NCI-H526 (cell line): ENCODE measurements around the gene HIVEP2.

Experiments used
- DNase-seq, 2 experiments: peaks; one replicate each; lab custom pipeline; 2025; lab: John Stamatoyannopoulos, UW

HIVEP2 gene

DNA sequence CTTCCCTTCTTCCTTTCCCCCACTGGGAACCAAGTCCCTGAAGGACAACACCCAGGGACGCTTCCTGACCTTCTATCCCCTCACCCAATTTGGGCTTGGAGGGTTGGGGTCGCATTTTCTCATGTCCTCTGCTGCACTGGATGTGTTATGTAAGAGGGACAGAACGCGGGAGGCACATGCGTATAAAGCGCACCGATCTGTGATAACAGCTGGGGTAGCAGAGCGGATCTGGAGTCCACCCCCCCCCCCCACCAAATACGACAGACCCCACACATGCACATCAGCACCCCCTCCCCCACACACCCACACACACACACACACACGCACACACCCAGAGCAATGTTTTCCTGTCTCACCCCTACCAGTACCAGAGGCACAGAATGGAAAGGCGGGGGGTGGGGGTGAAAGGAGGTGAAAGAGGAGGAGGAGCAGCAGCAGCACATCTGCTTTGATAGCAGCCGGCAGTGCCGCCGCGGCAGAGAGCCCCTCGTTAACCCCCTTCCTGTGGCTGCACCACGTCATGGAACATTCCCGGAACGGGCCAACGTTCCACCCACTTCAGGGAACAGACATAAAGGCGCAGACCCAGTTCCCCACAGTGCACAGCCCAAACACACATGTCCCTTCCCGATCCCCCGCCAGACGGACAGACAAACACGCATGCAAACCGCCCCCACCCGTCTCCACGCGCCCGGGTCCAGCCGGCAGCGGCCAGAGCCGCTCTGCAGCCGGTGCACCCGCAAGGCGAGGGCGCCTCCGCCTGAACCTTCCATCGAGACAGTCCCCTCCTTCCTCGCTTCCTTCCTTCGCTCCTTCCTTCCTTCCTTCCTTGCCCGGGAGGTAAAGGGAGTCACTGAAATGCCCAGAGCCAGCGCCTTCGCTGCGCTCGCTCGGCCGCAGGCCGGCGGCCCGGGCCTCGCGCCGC is 590 bp downstream of the HIVEP2 start:
- DNase-seq = peak; percentile 68 to 75

DNA sequence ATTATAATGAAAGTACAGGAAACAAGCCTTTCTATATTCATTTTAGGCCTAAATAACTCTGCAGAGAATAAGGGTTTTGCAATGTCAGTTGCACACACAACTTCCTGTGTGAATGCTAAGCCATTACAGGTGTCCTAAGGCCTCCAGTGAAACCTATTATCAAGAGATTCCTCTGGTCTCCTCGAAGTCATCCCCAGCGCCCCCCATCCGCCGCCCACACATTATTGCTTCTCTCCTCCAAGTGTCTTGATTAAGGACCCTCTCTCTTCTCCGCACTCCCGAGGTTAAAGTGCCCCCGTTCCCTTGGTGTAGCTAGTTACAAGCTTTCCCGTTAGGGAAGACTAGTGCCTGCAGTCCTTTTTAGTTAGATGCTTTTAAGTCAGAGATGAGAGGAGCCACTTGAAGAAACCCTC is 1.3 kb downstream of the HIVEP2 start:
- DNase-seq = peak in 1 of 2 experiments; percentile 22

DNA sequence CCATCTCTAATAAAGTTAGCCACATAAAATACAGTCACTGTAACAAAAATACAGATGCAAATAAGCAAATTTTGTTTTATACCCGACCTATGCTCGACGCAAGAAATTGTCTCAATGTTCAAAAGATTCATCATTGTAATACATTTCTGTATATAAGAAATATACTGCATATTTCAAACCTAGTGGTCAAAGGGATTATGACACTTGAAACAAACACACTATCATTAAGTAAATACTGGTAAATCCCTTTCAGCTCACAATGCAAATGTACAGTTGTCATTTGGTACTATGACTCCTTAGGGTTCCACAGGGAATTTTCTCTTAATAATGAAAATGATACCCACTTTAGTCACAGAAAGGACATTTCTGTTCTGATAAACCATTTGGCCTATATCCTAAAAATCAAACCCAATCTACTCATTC is 2.2 kb downstream of the HIVEP2 start:
- DNase-seq = peak; percentile 41 to 83

DNA sequence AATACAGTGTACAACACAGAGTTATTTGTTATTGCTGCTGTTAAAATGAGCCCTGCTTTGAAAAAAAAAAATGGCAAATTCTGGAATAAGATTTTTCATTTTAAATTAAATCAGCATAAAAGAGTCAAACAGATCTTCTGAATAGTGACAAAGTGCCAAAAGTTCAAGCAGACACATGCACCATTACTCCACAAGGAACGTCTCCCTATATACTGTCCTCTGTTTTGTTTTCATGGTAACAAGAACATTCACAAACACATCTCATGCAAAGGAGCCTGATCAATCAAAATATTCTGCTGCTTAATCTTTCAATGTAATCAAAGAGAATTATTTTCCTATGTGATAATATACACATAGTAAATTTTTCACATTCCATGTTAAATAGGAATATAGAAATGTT is 2.7 kb downstream of the HIVEP2 start:
- no peak for DNase-seq

DNA sequence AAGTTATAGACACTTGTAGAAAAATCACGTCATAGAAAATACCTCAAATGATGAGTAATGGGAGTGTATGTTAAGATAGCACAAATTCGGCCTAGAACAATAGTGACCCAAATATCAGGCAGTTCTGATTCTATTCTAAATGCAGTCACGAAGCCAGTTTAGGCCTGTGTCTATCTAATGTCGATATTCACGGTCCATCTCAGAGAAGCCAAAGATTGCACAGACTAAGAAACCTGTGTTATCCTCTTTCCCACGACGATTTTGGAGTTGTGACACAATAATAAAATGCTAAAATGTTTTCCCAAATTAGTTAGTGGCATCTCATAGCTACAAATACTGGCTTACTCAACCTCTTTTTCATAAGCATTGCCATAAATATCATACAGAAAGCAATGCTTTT is 4.0 kb downstream of the HIVEP2 start:
- DNase-seq = no peak

DNA sequence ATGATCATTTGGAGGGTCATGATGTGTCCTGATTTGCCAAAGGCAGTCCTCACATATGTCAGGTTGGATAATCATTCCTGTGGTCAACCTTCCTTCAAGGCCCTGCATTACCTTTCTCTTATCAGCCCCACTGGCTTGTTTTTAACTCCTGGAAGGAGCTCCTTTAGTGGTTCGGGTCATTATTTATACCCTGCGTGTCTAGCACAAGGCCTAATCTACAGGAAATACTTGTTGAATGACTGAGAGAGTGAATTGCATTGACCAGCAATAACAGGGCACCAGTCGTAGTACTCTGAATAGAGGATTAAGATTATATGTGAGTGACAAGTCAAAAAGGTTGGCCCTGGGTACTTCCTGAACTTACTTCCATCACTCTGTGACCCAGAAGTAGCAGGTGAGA is 4.5 kb downstream of the HIVEP2 start:
- no peak for DNase-seq

DNA sequence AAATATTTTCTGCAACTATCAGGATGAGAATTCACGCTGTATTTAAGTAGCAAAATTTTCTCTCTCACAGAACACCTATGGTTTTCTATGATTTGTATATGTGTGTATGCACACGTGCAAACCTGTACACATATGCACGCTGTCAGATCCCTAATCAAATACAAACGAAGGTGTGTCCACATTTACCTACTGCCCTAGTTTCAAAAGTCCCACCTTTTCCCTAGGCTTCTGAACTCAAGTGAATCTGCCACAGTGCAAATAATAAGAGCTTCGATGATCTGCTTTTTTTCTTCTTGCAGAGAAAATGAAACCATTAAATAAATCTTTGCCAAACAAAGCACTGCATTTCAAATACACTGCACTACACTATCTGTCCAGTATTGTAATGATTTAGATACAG is 6.5 kb downstream of the HIVEP2 start:
- peak; percentile 1 to 39 for DNase-seq

DNA sequence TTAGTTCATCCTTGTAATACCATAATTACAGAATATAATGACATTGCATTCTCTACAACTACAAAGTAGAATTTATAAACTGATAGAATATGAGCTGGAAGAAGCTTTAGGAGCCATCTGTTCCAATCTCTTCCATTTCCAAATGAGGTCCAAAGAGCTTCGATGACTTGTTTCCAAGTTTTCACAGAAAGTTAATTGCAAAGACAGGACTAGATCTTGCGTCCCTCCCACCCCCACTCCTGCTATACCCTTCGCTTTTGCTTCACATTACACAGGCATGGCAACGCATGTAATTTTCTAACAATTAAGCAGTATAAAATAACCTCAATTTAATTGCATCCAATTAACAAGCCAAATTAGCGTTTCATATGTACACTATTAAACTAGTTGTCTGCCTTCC is 7.0 kb downstream of the HIVEP2 start:
- no peak for DNase-seq

DNA sequence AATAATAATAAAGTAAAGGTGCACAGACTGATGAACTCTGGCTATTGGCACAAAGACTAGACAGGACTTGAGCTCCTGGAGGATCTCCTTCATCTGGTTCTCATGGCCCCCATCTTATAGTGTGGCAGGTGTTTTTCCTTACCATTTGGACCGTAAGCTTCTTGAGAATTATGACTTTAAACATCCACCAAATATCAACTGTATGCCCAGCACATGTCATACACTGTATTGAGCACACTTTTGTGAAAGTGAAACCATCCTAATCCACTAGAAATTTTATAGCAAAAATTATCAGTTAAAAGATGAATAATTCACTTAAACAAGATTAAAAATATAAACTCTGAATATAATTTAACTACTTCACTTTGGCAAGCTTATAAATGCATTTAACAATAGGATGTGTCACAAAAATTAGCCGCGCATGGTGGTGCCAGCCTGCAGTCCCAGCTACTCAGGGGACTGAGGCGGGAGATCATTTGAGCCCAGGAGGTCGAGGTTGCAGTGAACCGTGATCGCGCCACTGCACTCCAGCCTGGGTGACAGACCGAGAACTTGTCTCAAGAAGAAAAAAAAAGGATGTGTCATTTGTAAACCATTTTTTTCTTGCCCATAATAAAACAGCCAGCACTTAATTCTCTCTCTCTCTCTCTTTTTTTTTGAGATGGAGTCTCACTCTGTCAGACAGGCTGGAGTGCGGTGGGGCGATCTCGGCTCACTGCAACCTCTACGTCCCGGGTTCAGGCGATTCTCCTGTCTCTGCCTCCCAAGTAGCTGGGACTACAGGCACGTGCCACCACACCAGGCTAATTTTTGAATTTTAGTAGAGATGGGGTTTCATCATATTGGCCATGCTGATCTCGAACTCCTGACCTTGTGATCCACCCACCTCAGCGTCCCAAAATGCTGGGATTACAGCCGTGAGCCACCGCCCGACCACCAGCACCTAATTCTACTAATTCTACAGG is 9.1 kb downstream of the HIVEP2 start:
- DNase-seq = no peak

DNA sequence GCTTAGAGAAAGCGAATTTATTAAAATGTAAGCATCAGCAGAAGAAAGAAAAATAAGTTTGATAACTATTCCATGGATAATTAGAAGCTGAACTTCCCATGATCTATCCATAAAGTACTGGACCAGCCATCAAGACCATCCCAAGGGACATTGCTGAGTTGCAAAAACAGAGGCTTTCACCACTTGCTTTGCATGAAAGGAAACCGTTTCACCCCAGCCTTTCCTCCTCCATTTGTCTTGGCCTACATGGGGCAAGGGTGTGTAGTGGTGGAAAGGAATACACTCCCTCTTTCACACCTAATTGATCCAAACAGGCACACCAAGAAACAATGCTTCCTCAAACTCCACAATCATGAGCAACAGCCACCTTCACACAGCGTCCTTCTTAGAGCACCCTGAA is 10.4 kb downstream of the HIVEP2 start:
- peak in 1 of 2 experiments; percentile 21 for DNase-seq

DNA sequence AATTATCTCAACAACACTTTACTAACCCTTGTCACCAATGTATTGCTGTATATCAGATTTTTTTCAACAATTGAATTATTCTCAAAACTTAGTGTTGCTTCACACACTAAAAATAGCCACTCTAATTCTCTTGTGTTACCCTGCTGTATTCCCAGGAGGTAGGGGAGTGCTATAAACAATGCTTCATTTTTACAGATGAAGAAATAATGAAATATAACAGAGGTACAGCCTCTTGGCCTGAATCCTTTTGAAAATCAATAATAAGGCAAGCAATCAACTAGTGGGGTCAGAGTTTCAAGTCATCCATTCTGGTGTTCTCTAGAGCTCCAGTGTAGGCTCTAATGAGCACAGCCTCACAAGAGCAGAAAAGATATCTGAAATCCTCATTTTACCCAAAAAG is 10.9 kb downstream of the HIVEP2 start:
- DNase-seq = no peak

DNA sequence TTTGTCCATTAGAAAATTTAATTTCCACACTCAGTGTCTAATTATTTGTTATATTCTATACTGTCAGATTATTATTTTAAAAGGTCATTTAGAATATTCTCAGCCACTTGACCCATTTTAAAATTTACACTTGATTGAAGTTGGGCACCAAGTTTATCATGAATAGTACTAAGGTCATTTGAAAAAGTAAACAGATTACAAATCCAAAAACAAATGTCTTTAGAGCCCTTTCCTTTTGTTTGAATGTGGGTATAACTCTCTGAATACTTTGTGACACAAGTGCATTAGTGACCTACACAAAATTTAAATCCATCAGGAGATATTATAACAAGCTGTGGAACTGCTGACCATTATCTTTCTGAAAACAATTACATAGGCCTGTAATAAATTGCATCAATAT is 11.3 kb downstream of the HIVEP2 start:
- DNase-seq = no peak

DNA sequence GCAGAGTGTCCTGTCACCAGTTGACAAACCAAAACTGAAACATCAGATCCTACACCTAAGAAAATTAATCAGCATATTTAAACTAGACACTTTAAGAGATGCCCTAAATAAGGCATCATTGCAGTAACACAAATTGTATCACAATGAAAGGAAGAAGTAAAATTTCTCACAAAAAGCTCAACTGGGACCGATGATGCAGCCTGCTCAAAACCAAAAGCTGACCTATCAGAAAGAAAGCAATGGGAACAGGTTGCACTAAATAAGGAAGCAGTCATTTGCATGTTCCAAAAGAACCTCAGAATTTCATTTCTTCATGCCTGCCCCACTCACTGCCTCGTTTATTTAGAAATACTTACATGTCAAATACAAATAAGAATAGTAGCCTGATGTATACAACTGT is 12.1 kb downstream of the HIVEP2 start:
- DNase-seq = no peak

DNA sequence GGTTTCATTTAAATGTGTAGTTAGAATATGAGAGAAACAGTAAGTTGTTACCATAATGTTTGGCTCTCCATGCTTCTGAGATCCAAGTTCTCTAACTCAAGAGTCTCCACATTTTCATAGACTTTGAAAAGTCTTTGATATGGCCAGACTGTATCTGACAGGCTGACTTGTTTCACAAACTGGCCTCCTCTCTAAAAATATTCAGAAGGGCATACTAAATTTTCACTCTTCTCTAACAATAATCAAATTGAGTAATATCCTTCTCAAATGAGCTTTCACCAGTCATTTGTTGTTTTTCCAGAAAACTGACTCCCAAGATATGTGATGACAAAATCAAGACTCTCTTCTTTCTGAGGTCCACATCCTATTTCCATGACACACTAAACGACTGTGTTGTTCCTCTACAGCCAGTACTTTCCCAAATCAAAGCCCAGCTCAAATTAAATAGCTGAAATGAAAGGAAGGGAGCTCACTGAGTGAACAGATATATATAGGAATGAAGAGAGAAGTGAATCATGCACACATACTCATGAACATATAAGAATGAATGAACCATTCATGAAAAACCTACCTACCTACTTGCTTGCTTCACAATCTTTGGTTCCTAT is 15.1 kb downstream of the HIVEP2 start:
- DNase-seq = no peak

DNA sequence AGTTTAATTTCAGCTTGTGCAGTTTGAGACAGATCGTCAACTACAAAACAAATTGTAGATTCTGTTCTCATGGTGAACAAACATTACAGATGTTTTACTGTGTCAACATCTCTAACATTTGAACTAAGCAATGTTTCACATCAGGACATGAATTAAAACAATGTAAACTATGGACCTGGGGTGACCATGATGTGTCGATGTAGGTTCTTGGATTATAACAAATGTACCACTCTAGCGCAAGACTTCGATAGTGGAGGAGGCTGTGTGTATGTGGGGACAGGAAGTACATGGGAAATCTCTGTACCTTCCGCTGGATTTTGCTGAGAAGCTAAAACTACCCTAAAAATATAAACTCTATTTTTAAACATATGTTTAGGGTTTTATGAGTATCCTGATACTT is 17.1 kb downstream of the HIVEP2 start:
- DNase-seq = no peak

DNA sequence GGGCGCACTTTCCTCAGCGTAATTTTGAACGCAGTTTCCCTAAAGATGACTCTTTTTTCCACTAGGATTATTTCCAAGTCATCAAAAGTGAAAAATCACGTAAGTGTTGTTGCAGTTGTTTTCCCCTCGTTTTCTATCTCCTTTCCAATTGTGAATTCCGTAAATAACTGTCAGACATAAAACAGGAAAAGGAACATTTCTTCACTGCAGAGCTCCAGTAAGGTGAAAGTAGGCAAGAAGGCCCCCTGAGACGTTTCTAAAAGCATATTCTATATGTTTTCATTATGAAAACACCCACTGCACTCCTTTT is 17.8 kb downstream of the HIVEP2 start:
- DNase-seq = no peak

DNA sequence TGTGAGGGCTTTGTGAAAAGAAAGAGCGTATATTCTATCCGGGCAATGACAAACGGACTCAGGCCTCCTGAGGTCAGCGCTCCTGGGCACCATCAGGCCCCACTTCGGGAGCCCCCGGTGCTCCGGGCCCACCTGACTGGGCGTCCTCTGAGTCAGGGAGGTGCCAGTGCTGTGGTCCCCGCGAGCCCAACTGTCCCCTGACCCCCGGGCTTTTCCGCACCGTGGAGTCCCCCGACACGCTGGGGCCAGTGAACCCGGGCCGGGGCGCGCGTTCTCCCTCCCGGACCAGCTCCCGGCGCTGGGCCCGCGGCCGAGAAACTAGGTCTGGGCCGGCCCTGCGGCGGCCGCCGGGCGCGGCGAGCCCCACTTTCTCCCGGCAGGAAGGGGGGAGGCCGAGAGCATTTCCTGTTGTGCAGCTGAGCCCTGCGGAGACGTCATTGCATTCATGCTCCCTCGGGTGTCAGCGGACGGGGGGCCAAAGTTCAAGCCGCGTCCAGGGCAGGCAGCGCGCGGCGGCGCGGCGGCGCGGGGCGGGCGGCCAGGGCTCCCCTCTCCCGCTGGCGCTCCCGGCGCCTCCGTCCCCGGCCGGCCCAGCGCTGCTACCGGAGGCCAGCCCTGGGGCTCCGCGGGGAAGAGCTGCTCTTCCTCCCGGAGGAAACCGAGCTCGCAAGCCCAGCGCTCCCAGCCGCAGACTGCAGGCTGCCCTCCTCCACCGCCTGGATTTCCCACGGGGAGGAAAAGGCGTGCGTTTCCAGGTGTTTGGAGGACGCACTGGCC is 18.3 kb downstream of the HIVEP2 start:
- peak; percentile 43 to 86 for DNase-seq

DNA sequence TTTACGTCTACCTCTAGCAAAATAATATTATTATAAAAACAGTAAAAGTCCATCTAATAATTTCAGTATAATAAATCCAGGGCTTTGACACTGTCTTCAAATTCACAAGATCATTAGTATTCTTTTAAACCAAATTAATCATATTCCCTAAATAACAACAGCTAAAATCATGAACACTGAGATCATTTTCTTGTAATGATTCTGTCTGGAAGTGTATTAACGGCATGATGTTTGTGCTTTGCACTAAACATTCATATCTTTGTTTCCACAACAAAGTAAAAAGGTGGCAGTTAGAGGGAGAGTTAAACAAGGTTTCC is 18.8 kb downstream of the HIVEP2 start:
- no peak for DNase-seq

DNA sequence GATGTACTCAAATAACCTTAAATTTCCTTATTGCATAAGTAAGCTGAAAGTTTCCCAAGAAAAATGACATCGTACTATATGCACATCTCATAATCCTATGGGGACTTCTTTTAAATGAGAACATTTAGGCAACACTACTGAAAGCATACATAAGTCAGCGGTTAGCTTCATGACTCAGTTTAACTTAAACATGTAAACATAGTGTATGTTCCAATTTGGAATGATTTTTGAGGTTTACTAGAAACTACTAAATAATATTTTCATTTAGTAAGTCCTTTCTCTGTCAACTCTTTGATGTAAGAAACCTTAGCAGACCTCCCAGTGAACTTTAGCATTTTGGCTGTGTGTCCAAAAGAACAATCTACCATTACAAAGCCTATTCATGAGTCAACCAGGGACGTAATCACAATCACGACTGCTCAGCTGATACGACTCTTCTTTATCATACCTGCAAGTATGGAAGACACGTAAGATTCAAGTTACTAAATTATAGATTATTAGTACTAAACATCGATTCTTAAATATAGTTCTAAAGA is 19.3 kb downstream of the HIVEP2 start:
- DNase-seq = no peak

DNA sequence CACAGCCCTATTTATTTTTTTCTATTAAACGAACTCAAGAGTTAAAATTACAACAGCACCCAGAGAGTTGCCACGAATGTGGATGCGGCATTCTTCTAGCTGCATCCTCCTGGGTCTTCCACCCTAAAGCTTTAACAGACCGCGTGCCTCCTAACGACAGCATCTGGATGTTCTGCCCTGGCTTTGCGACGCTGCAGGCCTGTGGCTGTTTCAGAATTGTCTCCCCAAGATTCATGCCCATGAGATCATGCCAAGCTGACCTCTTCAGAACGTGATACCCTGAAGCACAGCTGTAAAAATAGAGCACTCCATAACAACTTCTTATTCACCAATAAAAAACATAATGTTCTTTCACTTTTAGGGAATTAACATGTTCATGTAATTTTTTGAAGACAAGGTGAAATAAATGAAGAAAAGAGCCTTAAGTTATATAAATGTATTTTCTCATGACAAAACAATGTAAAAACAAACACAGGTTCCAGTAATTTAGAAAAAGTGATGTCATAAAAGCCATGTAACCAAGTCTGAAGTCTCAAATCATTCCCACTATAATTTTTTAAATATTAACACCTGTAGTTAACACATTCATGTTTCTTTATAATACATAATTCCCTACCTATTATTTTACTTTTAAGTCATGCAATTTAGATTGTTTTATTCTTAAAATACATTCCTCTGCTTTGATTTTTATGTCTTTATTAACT is 26.5 kb downstream of the HIVEP2 start:
- no peak for DNase-seq

DNA sequence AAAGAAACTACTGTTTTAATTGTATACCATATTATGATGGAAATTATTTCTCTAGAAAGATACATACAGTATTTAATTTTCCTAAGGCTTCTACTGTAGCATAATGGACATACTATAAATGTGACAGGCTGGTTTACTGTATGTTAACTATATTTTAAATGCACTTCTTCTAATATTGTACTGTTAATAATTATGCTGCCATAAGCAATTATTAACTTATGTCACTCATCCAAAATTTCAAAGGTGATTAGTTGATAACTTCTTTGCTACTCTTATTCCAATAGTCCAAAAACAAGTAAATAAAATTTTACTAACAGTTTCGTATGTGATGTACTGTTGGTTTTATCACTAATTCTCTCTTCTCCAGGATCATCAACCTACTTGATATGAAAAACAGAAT is 28.1 kb downstream of the HIVEP2 start:
- DNase-seq = no peak
